Lower leg skin (tissue), 4 donors: ENCODE data around the gene LSMEM2. TPM values are rescaled to one million over a fixed set of nuclear protein-coding genes. Genes with fewer than 3 reads are reported as not detected.

Experiments used
- DNase-seq, 2 donors: peaks; one replicate each; pipeline ENCODE4 v3.0.0-alpha.2; 2019; ENCODE audit warnings: low spot score in 2 of 2
- H3K4me3 ChIP-seq: fragments of 200-600 bp; sonication (generic); 2 replicates; pipeline ENCODE4 v1.5.1; 2017; ENCODE audit warnings: mild to moderate bottlenecking, low read depth; ENCODE audit not compliant: poor library complexity, severe bottlenecking
- POLR2A ChIP-seq, 2 donors: fragments of 450-650 bp; IDR thresholded peaks; one replicate each; pipeline ENCODE4 v1.6.1; 2016 to 2017; ENCODE audit warnings: antibody characterized with exemption in 2 of 2, mild to moderate bottlenecking in 1 of 2, moderate library complexity in 1 of 2
- WGBS, 2 donors: methylation state at CpG; one replicate each; pipeline ENCODE4 v1.1.5; 2018; 5-methylcytosine and 5-hydroxymethylcytosine counted together
- intact Hi-C: fragments of 100-400 bp; cut with DNase I; formaldehyde crosslinking; loops from one replicate; pipeline ENCODE4 v1.15.0; 2023; ENCODE audit warnings: low total_unique reads
- total RNA-seq, 4 donors: library from RNA; depleted of rRNA; stranded (reverse); fragments of >200 nt; gene quantifications; one replicate each; pipeline ENCODE4 v1.1.0, GENCODE V29; 2016
- TF ChIP-seq, protein P1 (sequence below), 3 donors: fragments of 450-650 bp; IDR thresholded peaks; one replicate each; pipeline ENCODE4 v1.5.1; 2016; ENCODE audit warnings: antibody characterized with exemption in 3 of 3, mild to moderate bottlenecking in 3 of 3, moderate library complexity in 2 of 3

Gene LSMEM2
- total RNA-seq, 4 donors from 2014 or later = 0.37 to 0.62 TPM; not detected in 2

DNA sequence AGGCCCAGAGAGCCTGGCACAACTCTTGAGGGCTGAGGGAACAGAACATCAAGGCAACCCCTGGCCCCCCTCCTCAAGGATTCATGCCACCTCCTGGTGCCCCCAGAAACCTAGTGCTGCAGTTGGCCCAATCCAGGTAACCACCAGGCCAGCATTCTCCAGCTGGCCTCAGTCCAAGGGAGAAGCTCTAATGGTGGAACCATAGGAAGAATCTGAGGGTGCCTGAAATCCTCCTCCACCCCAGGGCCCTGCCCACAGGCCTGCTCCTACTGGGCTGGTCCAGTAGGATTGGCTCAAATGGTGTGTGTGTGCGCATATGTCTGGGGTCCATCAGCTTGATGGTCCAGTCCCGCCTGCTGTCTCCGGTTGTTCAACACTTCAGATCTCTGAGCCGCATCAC, 35.9 kb downstream of the LSMEM2 start:
- H3K4me3 ChIP-seq = no peak overlapping the region
- WGBS, 2 donors = 93 to 95% methylated on average over 4 of the region's 4 CpGs
- no peak for DNase-seq
- intact Hi-C loops = no loop called here
- no peak for TF ChIP-seq POLR2A (IDR thresholded peaks at IDR 0.05)
- TF ChIP-seq, protein P1, sequence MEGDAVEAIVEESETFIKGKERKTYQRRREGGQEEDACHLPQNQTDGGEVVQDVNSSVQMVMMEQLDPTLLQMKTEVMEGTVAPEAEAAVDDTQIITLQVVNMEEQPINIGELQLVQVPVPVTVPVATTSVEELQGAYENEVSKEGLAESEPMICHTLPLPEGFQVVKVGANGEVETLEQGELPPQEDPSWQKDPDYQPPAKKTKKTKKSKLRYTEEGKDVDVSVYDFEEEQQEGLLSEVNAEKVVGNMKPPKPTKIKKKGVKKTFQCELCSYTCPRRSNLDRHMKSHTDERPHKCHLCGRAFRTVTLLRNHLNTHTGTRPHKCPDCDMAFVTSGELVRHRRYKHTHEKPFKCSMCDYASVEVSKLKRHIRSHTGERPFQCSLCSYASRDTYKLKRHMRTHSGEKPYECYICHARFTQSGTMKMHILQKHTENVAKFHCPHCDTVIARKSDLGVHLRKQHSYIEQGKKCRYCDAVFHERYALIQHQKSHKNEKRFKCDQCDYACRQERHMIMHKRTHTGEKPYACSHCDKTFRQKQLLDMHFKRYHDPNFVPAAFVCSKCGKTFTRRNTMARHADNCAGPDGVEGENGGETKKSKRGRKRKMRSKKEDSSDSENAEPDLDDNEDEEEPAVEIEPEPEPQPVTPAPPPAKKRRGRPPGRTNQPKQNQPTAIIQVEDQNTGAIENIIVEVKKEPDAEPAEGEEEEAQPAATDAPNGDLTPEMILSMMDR (IDR thresholded peaks at IDR 0.05) = no peak

DNA sequence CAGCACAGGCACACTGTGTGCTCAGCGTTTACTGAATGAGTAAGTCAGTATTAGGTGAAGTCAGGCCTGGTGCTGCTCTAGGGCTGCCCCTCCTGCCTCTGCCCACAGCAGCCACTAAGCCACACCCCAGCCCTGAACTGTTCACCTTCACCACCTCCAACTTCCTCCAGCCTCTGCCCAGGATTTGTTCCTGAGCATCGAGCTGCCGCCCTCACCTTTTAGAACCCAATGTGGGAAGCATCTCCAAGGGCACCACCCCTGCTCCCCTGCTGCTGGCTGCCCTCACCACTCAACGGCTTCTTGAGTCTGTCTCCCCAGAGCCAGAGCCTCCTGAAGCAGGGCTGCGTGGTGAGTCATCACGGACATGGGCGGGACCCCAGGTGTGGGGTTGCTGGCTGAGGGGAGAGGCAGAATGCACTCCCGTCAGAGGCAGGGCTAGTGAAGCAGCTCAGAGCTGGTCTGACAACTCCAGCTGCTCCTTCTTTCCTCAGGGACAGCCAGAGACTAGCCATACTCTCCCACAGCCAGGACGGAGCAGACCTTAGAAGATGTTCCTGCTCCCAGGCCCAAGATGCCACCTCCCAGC, 37.9 kb downstream of the LSMEM2 start:
- TF ChIP-seq, protein P1 (IDR thresholded peaks at IDR 0.05) = no peak
- no peak for TF ChIP-seq POLR2A (IDR thresholded peaks at IDR 0.05)
- DNase-seq = peak; percentile 84 to 93
- H3K4me3 ChIP-seq = no peak overlapping the region
- intact Hi-C loops = no loop called here
- WGBS, 2 donors = 34 to 42% methylated on average over 9 of the region's 9 CpGs

DNA sequence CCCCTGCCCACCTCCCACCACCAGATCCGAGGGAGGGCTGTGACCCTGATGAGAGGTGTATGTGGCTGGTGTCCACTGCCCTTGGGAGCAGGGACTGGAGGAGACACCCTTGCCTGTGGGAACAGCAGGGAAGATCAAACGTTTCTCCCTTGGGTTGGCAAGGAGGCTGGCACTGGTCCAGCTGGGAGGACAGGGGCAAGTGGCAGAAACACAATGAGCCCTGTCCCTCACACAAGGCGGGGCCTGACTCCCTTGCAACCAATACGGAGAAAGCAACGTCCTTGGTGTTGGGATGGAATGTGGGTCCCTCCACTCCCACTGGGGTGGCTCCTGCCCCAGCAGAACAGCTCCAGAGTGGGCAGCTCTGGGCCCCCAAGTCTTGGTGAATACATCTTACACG, 38.4 kb downstream of the LSMEM2 start:
- 39% methylated on average over 6 of the region's 6 CpGs for WGBS, 2 donors
- intact Hi-C loops = no loop called here
- TF ChIP-seq, protein P1 (IDR thresholded peaks at IDR 0.05) = no peak
- no peak for TF ChIP-seq POLR2A (IDR thresholded peaks at IDR 0.05)
- DNase-seq = no peak
- H3K4me3 ChIP-seq = no peak overlapping the region

DNA sequence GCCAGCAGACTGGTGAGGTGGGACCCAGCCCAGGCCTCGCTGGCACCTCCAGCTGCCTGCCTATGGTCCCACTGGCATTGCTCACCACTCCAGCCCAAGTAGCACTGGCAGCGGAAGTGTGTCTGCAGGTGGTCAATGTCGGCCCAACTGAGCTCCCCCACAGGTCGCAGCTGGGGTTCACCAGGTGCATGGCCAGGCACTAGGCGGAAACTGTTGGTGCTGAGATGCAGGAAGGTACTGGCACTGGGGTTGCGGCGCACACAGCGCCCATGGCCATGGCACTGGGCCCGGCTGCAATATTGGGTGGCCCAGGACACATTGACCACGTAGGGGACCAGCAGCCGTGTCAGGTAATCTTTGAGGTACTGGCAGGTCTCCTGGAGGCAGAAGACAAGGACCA, 39.3 kb downstream of the LSMEM2 start:
- H3K4me3 ChIP-seq = no peak overlapping the region
- TF ChIP-seq, protein P1 (IDR thresholded peaks at IDR 0.05) = no peak
- no peak for TF ChIP-seq POLR2A (IDR thresholded peaks at IDR 0.05)
- intact Hi-C loops = no loop called here
- 76 to 82% methylated on average over 7 to 9 of the region's 11 CpGs for WGBS, 2 donors
- DNase-seq = no peak

DNA sequence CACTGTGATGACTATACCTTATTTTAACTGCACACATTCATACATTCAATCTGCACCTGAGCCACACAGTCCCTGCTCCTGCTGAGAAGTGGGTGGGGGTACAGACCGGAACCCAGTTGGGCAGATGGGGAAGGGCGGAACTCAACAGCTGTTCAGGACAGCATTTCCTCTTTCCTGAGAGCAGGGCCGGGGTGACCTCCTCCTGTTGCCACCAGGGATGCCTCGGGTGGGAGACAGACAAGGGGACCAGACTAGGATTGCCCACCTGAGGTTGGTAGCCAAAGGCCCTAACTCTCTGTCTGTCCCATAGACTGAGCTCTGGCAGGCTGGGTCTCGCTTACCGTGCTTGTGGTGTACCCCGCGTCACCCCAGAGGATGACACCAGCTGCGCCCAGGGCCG, 39.7 kb downstream of the LSMEM2 start:
- WGBS, 2 donors = 71 to 75% methylated on average over 10 of the region's 10 CpGs
- no peak for DNase-seq
- intact Hi-C loops = no loop called here
- TF ChIP-seq POLR2A (IDR thresholded peaks at IDR 0.05) = no peak
- TF ChIP-seq, protein P1 (IDR thresholded peaks at IDR 0.05) = no peak
- no peak overlapping the region for H3K4me3 ChIP-seq
